Left lung (tissue), 10 donors: ENCODE data around the gene TRIM16. TPM values are rescaled to one million over a fixed set of nuclear protein-coding genes. Genes with fewer than 3 reads are reported as not detected.

Experiments
- ATAC-seq: fragments of 200-7000 bp; cut with Tn5 transposase; one replicate; pipeline ENCODE4 v1.9.1; 2020; ENCODE audit warnings: moderate library complexity
- DNase-seq, 4 donors: peaks; one replicate each; pipeline ENCODE4 v3.0.0-alpha.2; 2013 to 2020
- H3K27ac ChIP-seq, 2 donors: fragments of 200-600 bp; sonication (generic) in 1 of 2; one replicate each; pipeline versions ENCODE4 v1.5.0 to v1.8.0; 2020 to 2021
- H3K27me3 ChIP-seq, 2 donors: fragments of 200-600 bp; sonication (generic) in 1 of 2; one replicate each; pipeline versions ENCODE4 v1.5.0 to v1.8.0; 2020 to 2021
- H3K36me3 ChIP-seq, 2 donors: fragments of 200-600 bp; sonication (generic) in 1 of 2; one replicate each; pipeline versions ENCODE4 v1.5.0 to v1.8.0; 2020 to 2021
- H3K4me1 ChIP-seq, 2 donors: fragments of 200-600 bp; one replicate each; pipeline ENCODE4 v1.8.0; 2021
- H3K4me3 ChIP-seq, 2 donors: fragments of 200-600 bp; sonication (generic) in 1 of 2; one replicate each; pipeline versions ENCODE4 v1.5.0 to v1.8.0; 2020 to 2021; ENCODE audit warnings: mild to moderate bottlenecking in 1 of 2
- H3K9me3 ChIP-seq, 2 donors: fragments of 200-600 bp; sonication (generic) in 1 of 2; one replicate each; pipeline versions ENCODE4 v1.5.0 to v1.8.0; 2020 to 2021
- intact Hi-C, 2 donors: fragments of 100-400 bp; cut with DNase I; formaldehyde crosslinking; loops; one replicate each; pipeline versions ENCODE4 v1.11.2 to v1.14.2; 2022
- polyA plus RNA-seq, 6 donors: library from polyadenylated mRNA; unstranded; fragments of 120-200 nt; gene quantifications; one replicate each; pipeline ENCODE4 v1.2.1, GENCODE V29; 2013; ENCODE audit not compliant: insufficient read length in 6 of 6
- total RNA-seq, 2 donors: library from RNA; stranded (reverse); fragmentation: NEBNext Ultra II Directional; extraction: Animal tissue kit (Norgen Biotek cat#: 25700); gene quantifications; one replicate each; pipeline ENCODE4 v1.2.1, GENCODE V29; 2021
- TF ChIP-seq, protein P1 (sequence below), 2 donors: fragments of 200-600 bp; sonication (generic) in 1 of 2; IDR thresholded peaks; one replicate each; pipeline versions ENCODE4 v1.5.0 to v1.8.0; 2021; ENCODE audit warnings: antibody characterized with exemption in 2 of 2
- donor health status: DM: no; HTN: yes; CAD: no.
- donor health status: DM: no; HTN: no; CAD: no.

The TRIM16 gene
- total and polyA plus RNA-seq, 8 donors, result 31.0 to 36.6 (median 34.7) TPM

DNA sequence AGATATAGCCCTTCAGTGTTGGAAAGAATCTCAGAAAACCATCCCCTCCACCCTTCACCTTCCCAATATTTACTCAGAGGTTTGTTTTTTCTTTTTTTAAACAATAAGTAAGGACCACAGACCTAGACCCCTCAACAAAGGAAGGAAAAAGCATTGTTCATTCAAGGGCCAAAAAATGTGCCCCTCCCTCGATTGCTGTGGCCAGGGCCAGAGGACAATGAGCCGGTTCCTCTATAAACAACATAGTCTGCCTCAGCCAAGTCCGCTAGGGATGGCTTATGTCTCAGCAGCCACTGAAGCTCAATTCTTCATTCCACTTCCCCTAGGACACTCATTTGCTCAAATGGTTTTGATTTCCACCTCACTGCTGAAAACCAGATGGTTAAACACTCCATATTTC lies 24.0 kb downstream of the TRIM16 start:
- Histone ChIP-seq H3K4me1 (peaks cover 7 to 8% of the 10 kb centered on the region in 2 donors), H3K27ac (peak overlapping the region; percentile 55 to 61), H3K9me3 (no peaks in the 10 kb centered on the region), H3K4me3 (no peak overlapping the region), H3K36me3 (peaks cover 0 to 8% of the 10 kb centered on the region in 2 donors), H3K27me3 (no peaks in the 10 kb centered on the region)
- ATAC-seq, result no peak
- no peak for DNase-seq
- intact Hi-C loops, result no loop called here
- TF ChIP-seq, protein P1, sequence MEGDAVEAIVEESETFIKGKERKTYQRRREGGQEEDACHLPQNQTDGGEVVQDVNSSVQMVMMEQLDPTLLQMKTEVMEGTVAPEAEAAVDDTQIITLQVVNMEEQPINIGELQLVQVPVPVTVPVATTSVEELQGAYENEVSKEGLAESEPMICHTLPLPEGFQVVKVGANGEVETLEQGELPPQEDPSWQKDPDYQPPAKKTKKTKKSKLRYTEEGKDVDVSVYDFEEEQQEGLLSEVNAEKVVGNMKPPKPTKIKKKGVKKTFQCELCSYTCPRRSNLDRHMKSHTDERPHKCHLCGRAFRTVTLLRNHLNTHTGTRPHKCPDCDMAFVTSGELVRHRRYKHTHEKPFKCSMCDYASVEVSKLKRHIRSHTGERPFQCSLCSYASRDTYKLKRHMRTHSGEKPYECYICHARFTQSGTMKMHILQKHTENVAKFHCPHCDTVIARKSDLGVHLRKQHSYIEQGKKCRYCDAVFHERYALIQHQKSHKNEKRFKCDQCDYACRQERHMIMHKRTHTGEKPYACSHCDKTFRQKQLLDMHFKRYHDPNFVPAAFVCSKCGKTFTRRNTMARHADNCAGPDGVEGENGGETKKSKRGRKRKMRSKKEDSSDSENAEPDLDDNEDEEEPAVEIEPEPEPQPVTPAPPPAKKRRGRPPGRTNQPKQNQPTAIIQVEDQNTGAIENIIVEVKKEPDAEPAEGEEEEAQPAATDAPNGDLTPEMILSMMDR (IDR thresholded peaks at IDR 0.05), result no peak

DNA sequence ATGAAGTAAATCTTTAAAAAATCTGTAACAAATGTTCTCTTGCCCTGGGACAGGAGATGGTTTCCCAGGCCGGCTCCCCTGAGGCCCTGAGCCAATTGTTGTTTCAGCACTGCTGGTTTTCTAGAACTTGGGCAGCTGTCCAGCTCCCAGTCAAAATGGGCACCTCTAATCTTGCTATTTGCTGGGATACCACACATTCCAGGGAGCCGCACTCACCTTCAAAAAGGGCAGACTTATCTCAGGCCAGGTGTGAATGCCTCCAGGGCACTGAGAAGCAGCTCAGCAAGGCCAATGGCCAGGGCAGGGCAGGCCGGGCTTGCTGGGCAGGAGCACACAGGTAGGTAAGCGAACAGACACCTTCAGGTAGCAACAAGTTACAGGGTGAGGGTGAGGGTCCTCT lies 24.4 kb downstream of the TRIM16 start:
- TF ChIP-seq, protein P1 (IDR thresholded peaks at IDR 0.05), result no peak
- peak overlapping the region; percentile 55 to 61 for H3K27ac ChIP-seq
- intact Hi-C loops, result no loop called here
- peaks cover 7 to 8% of the 10 kb centered on the region in 2 donors for H3K4me1 ChIP-seq
- ATAC-seq (peak; percentile 88), DNase-seq (peak in 2 of 4 donors; percentile 45 to 66)
- H3K9me3 ChIP-seq, result no peaks in the 10 kb centered on the region
- H3K4me3 ChIP-seq, result no peak overlapping the region
- H3K27me3 ChIP-seq, result no peaks in the 10 kb centered on the region
- peaks cover 0 to 8% of the 10 kb centered on the region in 2 donors for H3K36me3 ChIP-seq

DNA sequence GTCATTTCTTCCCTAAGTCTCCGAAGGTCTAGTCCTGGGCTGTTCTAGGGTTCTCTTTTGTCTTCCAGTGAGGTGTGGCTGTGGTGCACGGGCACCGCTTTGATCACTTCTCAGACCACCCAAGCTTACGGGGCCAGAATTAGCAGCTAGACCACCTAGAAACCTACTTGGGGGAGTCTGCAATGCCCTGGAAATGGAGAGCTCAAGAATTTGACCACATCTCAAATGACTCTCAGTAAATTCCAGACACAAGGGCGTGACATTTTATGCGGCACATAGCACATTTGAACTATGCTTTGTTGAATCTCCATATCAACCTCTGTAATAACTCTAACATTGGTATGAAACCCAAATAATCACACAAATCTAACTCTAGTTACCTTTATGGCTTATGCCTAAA lies 24.9 kb downstream of the TRIM16 start:
- peaks cover 0 to 7% of the 10 kb centered on the region in 2 donors for H3K36me3 ChIP-seq
- intact Hi-C loops, result no loop called here
- H3K27ac ChIP-seq, result peak overlapping the region in 1 of 2 donors; percentile 61
- H3K9me3 ChIP-seq, result no peaks in the 10 kb centered on the region
- no peak for DNase-seq
- TF ChIP-seq, protein P1 (IDR thresholded peaks at IDR 0.05), result no peak
- peaks cover 7 to 8% of the 10 kb centered on the region in 2 donors for H3K4me1 ChIP-seq
- peak; percentile 22 for ATAC-seq
- H3K27me3 ChIP-seq, result no peaks in the 10 kb centered on the region
- H3K4me3 ChIP-seq, result no peak overlapping the region

DNA sequence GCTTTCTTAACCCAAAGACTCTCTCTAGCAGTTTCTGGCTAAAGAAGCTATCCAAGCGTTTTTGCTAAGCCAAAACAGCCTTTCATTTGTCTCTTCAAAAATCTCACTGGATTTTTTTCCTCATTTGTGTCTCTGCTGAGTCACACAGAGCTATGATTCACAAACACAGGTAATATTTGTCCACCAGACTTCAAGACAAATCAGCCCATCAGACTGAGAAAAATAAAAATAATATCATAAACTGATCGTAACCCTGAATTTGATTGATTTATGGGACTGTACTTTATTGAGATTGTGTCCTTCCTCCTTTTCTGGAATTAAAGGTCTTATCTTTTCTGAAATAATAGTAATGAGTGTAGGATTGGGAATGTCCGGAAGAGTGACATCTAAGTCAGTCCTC lies 25.8 kb downstream of the TRIM16 start:
- no peak for ATAC-seq
- no peak for DNase-seq
- Histone ChIP-seq H3K9me3 (no peaks in the 10 kb centered on the region), H3K27ac (no peak overlapping the region), H3K27me3 (no peaks in the 10 kb centered on the region), H3K36me3 (no peaks in the 10 kb centered on the region), H3K4me1 (peaks cover 7 to 8% of the 10 kb centered on the region in 2 donors), H3K4me3 (no peak overlapping the region)
- TF ChIP-seq, protein P1 (IDR thresholded peaks at IDR 0.05), result no peak
- intact Hi-C loops, result no loop called here

DNA sequence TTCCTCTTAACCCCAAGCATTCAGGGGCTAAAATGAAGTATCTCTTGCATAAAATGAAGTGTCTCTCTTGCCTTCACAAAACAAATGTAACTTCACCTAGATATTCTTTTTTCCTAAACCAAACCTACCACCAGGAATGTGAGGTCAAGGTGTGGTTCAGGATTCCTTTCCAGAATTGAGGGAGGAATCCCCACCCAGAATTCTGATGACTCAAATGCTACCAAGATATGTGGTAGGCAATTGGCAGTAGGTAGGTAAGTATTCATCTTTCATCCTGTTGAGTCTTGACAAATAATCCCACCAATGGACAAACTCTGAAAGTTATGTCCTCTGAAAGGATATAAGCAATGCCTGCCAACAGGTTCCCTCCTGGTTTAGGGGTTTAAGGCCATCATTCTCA lies 26.2 kb downstream of the TRIM16 start:
- no peak for DNase-seq
- Histone ChIP-seq H3K36me3 (no peaks in the 10 kb centered on the region), H3K4me3 (no peak overlapping the region), H3K27me3 (no peaks in the 10 kb centered on the region), H3K27ac (no peak overlapping the region), H3K4me1 (peaks cover 7 to 8% of the 10 kb centered on the region in 2 donors), H3K9me3 (no peaks in the 10 kb centered on the region)
- intact Hi-C loops, result no loop called here
- TF ChIP-seq, protein P1 (IDR thresholded peaks at IDR 0.05), result no peak
- ATAC-seq, result no peak
